Endodermal cell (in vitro differentiated cells): ENCODE results near the gene UNC45A. TPM values are rescaled to one million over a fixed set of nuclear protein-coding genes. Genes with fewer than 3 reads are reported as not detected.

ENCODE experiments used
- DNase-seq: peaks from one replicate; pipeline ENCODE4 v3.0.0-alpha.2; 2017
- H3K27ac ChIP-seq: 2 replicates; pipeline ENCODE4 v1.5.1; 2013; ENCODE audit warnings: mild to moderate bottlenecking, low read depth, low read length, moderate library complexity
- H3K27me3 ChIP-seq: 2 replicates; pipeline ENCODE4 v1.6.1; 2013; ENCODE audit warnings: mild to moderate bottlenecking, low read length, moderate library complexity; ENCODE audit not compliant: insufficient read depth, control insufficient read depth, poor library complexity, severe bottlenecking
- H3K36me3 ChIP-seq: 2 replicates; pipeline ENCODE4 v1.7.0; 2013; ENCODE audit warnings: mild to moderate bottlenecking, low read length, moderate library complexity; ENCODE audit not compliant: control insufficient read depth, insufficient read depth
- H3K4me1 ChIP-seq: one replicate; pipeline ENCODE4 v1.7.0; 2013; ENCODE audit warnings: low read length; ENCODE audit not compliant: control insufficient read depth, insufficient read depth
- H3K4me3 ChIP-seq: 2 replicates; pipeline ENCODE4 v1.5.1; 2013; ENCODE audit warnings: mild to moderate bottlenecking, low read length, moderate library complexity
- H3K9ac ChIP-seq: 2 replicates; pipeline ENCODE4 v1.6.1; 2013; ENCODE audit warnings: mild to moderate bottlenecking, low read length, moderate library complexity; ENCODE audit not compliant: poor library complexity, severe bottlenecking; ENCODE audit errors: extremely low read depth
- H3K9me3 ChIP-seq: 2 replicates; pipeline ENCODE4 v1.6.1; 2013; ENCODE audit warnings: mild to moderate bottlenecking, low read length, moderate library complexity; ENCODE audit not compliant: control insufficient read depth
- H3K27ac Mint-ChIP-seq: 2 replicates; pipeline ENCODE4 v1.8.0; 2020; ENCODE audit warnings: mixed read lengths
- H3K27me3 Mint-ChIP-seq: 2 replicates; pipeline ENCODE4 v1.8.0; 2021; ENCODE audit warnings: mild to moderate bottlenecking, mixed read lengths; ENCODE audit not compliant: insufficient read depth
- H3K36me3 Mint-ChIP-seq: 2 replicates; pipeline ENCODE4 v1.8.0; 2020; ENCODE audit warnings: low read depth, mixed read lengths
- H3K4me1 Mint-ChIP-seq: 2 replicates; pipeline ENCODE4 v1.8.0; 2020; ENCODE audit warnings: mixed read lengths
- H3K4me3 Mint-ChIP-seq: 2 replicates; pipeline ENCODE4 v1.8.0; 2020; ENCODE audit warnings: mild to moderate bottlenecking, moderate library complexity, mixed read lengths
- H3K9me3 Mint-ChIP-seq: 2 replicates; pipeline ENCODE4 v1.8.0; 2020; ENCODE audit warnings: mild to moderate bottlenecking, mixed read lengths
- WGBS, 2 experiments: methylation state at CpG; one replicate each; pipeline versions ENCODE4 v1.1.5 to v1.1.7; 2013; ENCODE audit warnings: missing lambda C conversion rate in 2 of 2, mixed read lengths in 1 of 2; ENCODE audit not compliant: insufficient coverage in 1 of 2, insufficient read length in 1 of 2; 5-methylcytosine and 5-hydroxymethylcytosine counted together
- total RNA-seq, 2 donors: library from RNA; stranded (reverse); fragmentation: NEBNext Ultra II Directional in 1 of 2; extraction: Animal tissue kit (Norgen Biotek cat#: 25700) in 1 of 2; gene quantifications; 2 replicates in 1 of 2; 3 replicates in 1 of 2; pipeline ENCODE4 v1.2.1, GENCODE V29; 2021
- TF ChIP-seq, protein P1 (sequence below): fragments of 200-600 bp; sonication (generic); conservative IDR thresholded peaks from 2 replicates; pipeline ENCODE4 v1.5.0; 2021; ENCODE audit warnings: antibody characterized with exemption, mild to moderate bottlenecking

The UNC45A gene
- total RNA-seq, 2 donors from 2014 or later = 92.5 to 96.6 TPM

DNA sequence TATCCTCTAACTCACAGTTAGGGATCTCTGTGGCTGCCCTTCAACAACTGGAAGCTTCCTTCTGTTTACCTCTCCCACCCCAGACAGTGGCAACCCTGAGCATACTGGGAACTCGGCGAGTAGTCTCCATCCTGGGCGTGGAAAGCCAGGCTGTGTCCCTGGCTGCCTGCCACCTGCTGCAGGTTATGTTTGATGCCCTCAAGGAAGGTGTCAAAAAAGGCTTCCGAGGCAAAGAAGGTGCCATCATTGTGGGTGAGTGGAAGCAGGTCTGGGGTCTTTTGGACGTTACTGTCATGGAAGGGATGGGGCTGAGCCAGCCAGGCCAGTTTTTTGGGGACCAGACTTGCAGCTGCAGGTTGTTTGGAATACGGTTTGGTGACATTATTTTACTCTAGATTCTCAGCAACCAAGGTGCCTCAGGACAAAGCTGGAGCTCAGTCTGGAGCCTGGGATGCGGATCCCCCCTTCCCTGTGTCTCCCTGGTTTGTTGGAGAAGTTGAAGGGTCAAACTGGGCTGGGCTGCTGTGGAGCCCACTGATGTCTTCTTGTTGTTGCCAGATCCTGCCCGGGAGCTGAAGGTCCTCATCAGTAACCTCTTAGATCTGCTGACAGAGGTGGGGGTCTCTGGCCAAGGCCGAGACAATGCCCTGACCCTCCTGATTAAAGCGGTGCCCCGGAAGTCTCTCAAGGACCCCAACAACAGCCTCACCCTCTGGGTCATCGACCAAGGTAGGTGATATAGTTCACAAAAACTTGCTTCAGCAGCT, 7.5 kb downstream of the UNC45A start:
- DNase-seq = no peak
- Mint-ChIP-seq H3K9me3 (no peaks in the 10 kb centered on the region), H3K27me3 (no peaks in the 10 kb centered on the region), H3K27ac (no peak overlapping the region), H3K4me1 (no peaks in the 10 kb centered on the region), H3K36me3 (peaks cover 63% of the 10 kb centered on the region), H3K4me3 (no peak overlapping the region)
- TF ChIP-seq, protein P1, sequence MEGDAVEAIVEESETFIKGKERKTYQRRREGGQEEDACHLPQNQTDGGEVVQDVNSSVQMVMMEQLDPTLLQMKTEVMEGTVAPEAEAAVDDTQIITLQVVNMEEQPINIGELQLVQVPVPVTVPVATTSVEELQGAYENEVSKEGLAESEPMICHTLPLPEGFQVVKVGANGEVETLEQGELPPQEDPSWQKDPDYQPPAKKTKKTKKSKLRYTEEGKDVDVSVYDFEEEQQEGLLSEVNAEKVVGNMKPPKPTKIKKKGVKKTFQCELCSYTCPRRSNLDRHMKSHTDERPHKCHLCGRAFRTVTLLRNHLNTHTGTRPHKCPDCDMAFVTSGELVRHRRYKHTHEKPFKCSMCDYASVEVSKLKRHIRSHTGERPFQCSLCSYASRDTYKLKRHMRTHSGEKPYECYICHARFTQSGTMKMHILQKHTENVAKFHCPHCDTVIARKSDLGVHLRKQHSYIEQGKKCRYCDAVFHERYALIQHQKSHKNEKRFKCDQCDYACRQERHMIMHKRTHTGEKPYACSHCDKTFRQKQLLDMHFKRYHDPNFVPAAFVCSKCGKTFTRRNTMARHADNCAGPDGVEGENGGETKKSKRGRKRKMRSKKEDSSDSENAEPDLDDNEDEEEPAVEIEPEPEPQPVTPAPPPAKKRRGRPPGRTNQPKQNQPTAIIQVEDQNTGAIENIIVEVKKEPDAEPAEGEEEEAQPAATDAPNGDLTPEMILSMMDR = no peak
- no peaks in the 10 kb centered on the region for H3K4me1 ChIP-seq
- H3K27ac ChIP-seq = no peak overlapping the region
- no peaks in the 10 kb centered on the region for H3K27me3 ChIP-seq
- peaks cover 75% of the 10 kb centered on the region for H3K36me3 ChIP-seq
- no peaks in the 10 kb centered on the region for H3K9me3 ChIP-seq
- no peak overlapping the region for H3K4me3 ChIP-seq
- H3K9ac ChIP-seq = no peak overlapping the region
- 96% methylated on average over 8 to 12 of the region's 12 CpGs for WGBS, 2 experiments

DNA sequence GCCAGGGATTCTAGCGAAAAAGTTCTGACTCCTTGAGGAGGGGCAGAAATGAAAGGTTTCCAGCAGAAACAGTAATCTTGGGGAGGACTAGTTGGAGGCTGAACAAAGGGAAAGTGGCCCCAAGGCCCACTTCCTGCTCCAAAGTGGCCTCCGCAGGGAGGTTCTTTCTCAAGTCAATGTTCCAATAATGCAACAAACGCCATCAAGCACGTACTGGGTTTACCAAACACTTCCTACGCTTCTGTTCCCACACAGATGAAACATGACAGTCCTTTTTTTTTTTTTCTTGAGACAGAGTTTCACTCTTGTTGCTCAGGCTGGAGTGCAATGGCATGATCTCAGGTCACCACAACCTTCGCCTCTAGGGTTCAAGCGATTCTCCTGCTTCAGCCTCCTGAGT, 10.0 kb downstream of the UNC45A start:
- peaks cover 75% of the 10 kb centered on the region for H3K36me3 ChIP-seq
- Mint-ChIP-seq H3K36me3 (peaks cover 70% of the 10 kb centered on the region), H3K4me1 (no peaks in the 10 kb centered on the region)

DNA sequence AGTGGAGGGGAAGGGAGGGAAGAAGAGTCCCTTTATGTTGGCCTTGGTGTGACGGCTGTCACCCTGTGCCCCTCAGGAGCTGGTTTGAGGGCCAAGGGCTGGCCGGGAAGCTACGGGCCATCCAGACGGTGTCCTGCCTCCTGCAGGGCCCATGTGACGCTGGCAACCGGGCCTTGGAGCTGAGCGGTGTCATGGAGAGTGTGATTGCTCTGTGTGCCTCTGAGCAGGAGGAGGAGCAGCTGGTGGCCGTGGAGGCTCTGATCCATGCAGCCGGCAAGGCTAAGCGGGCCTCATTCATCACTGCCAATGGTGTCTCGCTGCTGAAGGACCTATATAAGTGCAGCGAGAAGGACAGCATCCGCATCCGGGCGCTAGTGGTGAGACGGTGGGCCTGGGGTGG, 11.5 kb downstream of the UNC45A start:
- H3K4me1 Mint-ChIP-seq = no peaks in the 10 kb centered on the region
- no peaks in the 10 kb centered on the region for H3K27me3 Mint-ChIP-seq
- H3K9me3 Mint-ChIP-seq = no peaks in the 10 kb centered on the region
- Histone ChIP-seq H3K36me3 (peaks cover 75% of the 10 kb centered on the region), H3K4me3 (no peak overlapping the region), H3K9me3 (no peaks in the 10 kb centered on the region), H3K27ac (no peak overlapping the region), H3K4me1 (no peaks in the 10 kb centered on the region), H3K9ac (no peak overlapping the region), H3K27me3 (no peaks in the 10 kb centered on the region)
- no peak for DNase-seq
- no peak overlapping the region for H3K4me3 Mint-ChIP-seq
- TF ChIP-seq, protein P1 = no peak
- H3K36me3 Mint-ChIP-seq = peaks cover 68% of the 10 kb centered on the region
- no peak overlapping the region for H3K27ac Mint-ChIP-seq
- 95% methylated on average over 8 to 16 of the region's 16 CpGs for WGBS, 2 experiments

More for the DNA sequence above, 10.0 kb downstream of the UNC45A start:
- Histone ChIP-seq H3K4me3 (no peak overlapping the region), H3K9ac (no peak overlapping the region), H3K27me3 (no peaks in the 10 kb centered on the region), H3K27ac (no peak overlapping the region), H3K4me1 (no peaks in the 10 kb centered on the region), H3K9me3 (no peaks in the 10 kb centered on the region)
- TF ChIP-seq, protein P1 = no peak
- DNase-seq = no peak
- WGBS, 2 experiments = 94 to 97% methylated on average over 5 to 7 of the region's 7 CpGs
- Mint-ChIP-seq H3K27ac (no peak overlapping the region), H3K9me3 (no peaks in the 10 kb centered on the region), H3K27me3 (no peaks in the 10 kb centered on the region), H3K4me3 (no peak overlapping the region)
